Measurements from ENCODE around the gene SAP30.

GRCh38 chr4:173403051-173403450, 32.3 kb downstream of the SAP30 start:
- TF ChIP-seq CTCF (IDR thresholded peaks at IDR 0.05 in 2 of 3, conservative IDR thresholded peaks at IDR 0.05 in 1 of 3; ENCODE audit: control insufficient read depth in 2 of 3, extremely low read depth in 1 of 3, insufficient read depth in 1 of 3, low read depth in 3 of 3, low read length in 3 of 3), result no peak
- no peak for TF ChIP-seq ATF3 (IDR thresholded peaks at IDR 0.05; ENCODE audit: borderline replicate concordance, extremely low read depth, low read depth, low read length)
- no peak for TF ChIP-seq SREBF2 (IDR thresholded peaks at IDR 0.05; ENCODE audit: low read length)
- no peak for TF ChIP-seq ESRRA (IDR thresholded peaks at IDR 0.05; ENCODE audit: low read length)
- no peak for TF ChIP-seq ZBTB33 (IDR thresholded peaks at IDR 0.05)
- TF ChIP-seq CBFB (IDR thresholded peaks at IDR 0.05; ENCODE audit: low read depth), result no peak
- no peak for TF ChIP-seq YY1 (IDR thresholded peaks at IDR 0.05; ENCODE audit: low read depth, low read length)
- no peak for TF ChIP-seq TARDBP (IDR thresholded peaks at IDR 0.05; ENCODE audit: borderline replicate concordance)
- TF ChIP-seq POLR2AphosphoS2 (IDR thresholded peaks at IDR 0.05; ENCODE audit: low read depth, low read length), result no peak
- TF ChIP-seq ATF2 (IDR thresholded peaks at IDR 0.05; ENCODE audit: low read length), result no peak
- TF ChIP-seq POLR2A (IDR thresholded peaks at IDR 0.05; ENCODE audit: low read depth, low read length), result no peak
- TF ChIP-seq CEBPB (IDR thresholded peaks at IDR 0.05; ENCODE audit: borderline replicate concordance in 1 of 2, low read depth in 2 of 2, low read length in 2 of 2), result no peak
- no peak for TF ChIP-seq SUPT20H (IDR thresholded peaks at IDR 0.05; ENCODE audit: borderline replicate concordance, control insufficient read depth, low read depth, low read length)
